ENCODE data around the gene IGF1. TPM values are rescaled to one million over a fixed set of nuclear protein-coding genes. Genes with fewer than 3 reads are reported as not detected.

Gene IGF1
- polyA plus RNA-seq, 1 of the 3 experiments (the other 2 are of a cell fraction): 0.07 TPM

- TF ChIP-seq TEAD4 (IDR thresholded peaks at IDR 0.05; ENCODE audit: borderline replicate concordance, insufficient read depth) (no peak), RCOR1 (IDR thresholded peaks at IDR 0.05; ENCODE audit: low read length) (no peak), CHD2 (IDR thresholded peaks at IDR 0.05; ENCODE audit: low read length, partially characterized antibody) (no peak), SMC3 (IDR thresholded peaks at IDR 0.05; ENCODE audit: low read depth, low read length) (no peak), NRF1 (IDR thresholded peaks at IDR 0.05; ENCODE audit: low read depth, low read length) (no peak), POLR2AphosphoS5 (IDR thresholded peaks at IDR 0.05; ENCODE audit: low read depth, low read length) (no peak), FOXJ3 (CRISPR knock-in tag; IDR thresholded peaks at IDR 0.05) (no peak), USF2 (IDR thresholded peaks at IDR 0.05; ENCODE audit: borderline replicate concordance, low read depth, low read length) (no peak), SIN3A (IDR thresholded peaks at IDR 0.05; ENCODE audit: borderline replicate concordance, low read depth, low read length) (no peak)
Observed at GRCh38 chr12:102478405-102479098, 1.8 kb downstream of the IGF1 start (continued).

- Histone ChIP-seq H2AFZ (ENCODE audit: low read depth) (no peak overlapping the region), H3K27me3 (ENCODE audit: insufficient read depth) (no peaks in the 10 kb centered on the region), H3K36me3 (replicated peaks in 1 of 2; ENCODE audit: control insufficient read depth in 1 of 2, insufficient read depth in 2 of 2, low read length in 1 of 2) (no peaks in the 10 kb centered on the region), H3K9me3 (no peaks in the 10 kb centered on the region), H3K27ac (ENCODE audit: low read depth in 2 of 2, low read length in 1 of 2) (no peak overlapping the region), H3K9me2 (no peaks in the 10 kb centered on the region), H3K79me2 (ENCODE audit: insufficient read depth) (no peaks in the 10 kb centered on the region), H3K4me1 (ENCODE audit: control insufficient read depth in 1 of 2, insufficient read depth in 2 of 2, low read depth in 1 of 2, low read length in 1 of 2) (peaks cover 3 to 10% of the 10 kb centered on the region in 2 experiments; a peak in 2 of 4 replicates), H4K20me1 (ENCODE audit: insufficient read depth) (no peaks in the 10 kb centered on the region), H3K4me2 (no peak overlapping the region), H3K9ac (no peak overlapping the region), H3K4me3 (ENCODE audit: low read depth in 2 of 2, low read length in 1 of 2) (no peak overlapping the region), H3F3A (replicated peaks; ENCODE audit: insufficient read depth) (no peaks in the 10 kb centered on the region)
- POLR2A ChIA-PET: no interaction called here
- no peak for TF ChIP-seq USF1 (IDR thresholded peaks at IDR 0.05; ENCODE audit: borderline replicate concordance, low read depth)
- no peak for TF ChIP-seq TAF1 (IDR thresholded peaks at IDR 0.05; ENCODE audit: borderline replicate concordance, low read depth, low read length)
- no peak for TF ChIP-seq NRF1 (IDR thresholded peaks at IDR 0.05; ENCODE audit: low read depth, low read length)
- no peak for TF ChIP-seq MAX (IDR thresholded peaks at IDR 0.05; ENCODE audit: low read depth)
- no peak for TF ChIP-seq RFX5 (IDR thresholded peaks at IDR 0.05; ENCODE audit: low read length)
- no peak for TF ChIP-seq SIN3A (IDR thresholded peaks at IDR 0.05; ENCODE audit: borderline replicate concordance, low read depth, low read length)
- no peak for TF ChIP-seq POLR2AphosphoS5 (IDR thresholded peaks at IDR 0.05; ENCODE audit: low read depth, low read length)
- TF ChIP-seq ELF1 (IDR thresholded peaks at IDR 0.05): no peak
- 34% methylated on average over 9 of the region's 9 CpGs for WGBS (ENCODE audit: low lambda C conversion rate)
- CTCF ChIA-PET: no interaction called here
- no peak for DNase-seq
Observed at GRCh38 chr12:102475355-102475754, 5.0 kb downstream of the IGF1 start.

Data from SK-N-SH (cell line).